NCI-H510A treated with DMSO at 0.1 percent for 48 hours (cell line): ENCODE data around the gene ZNF354C.

ENCODE experiments used
- DNase-seq: peaks from one replicate; lab custom pipeline; 2025; lab: John Stamatoyannopoulos, UW

Gene ZNF354C

GRCh38 chr5:179113945-179114641 lies 53.9 kb downstream of the ZNF354C start:
- no peak for DNase-seq

GRCh38 chr5:179114756-179115155 lies 54.6 kb downstream of the ZNF354C start:
- DNase-seq = no peak

DNA sequence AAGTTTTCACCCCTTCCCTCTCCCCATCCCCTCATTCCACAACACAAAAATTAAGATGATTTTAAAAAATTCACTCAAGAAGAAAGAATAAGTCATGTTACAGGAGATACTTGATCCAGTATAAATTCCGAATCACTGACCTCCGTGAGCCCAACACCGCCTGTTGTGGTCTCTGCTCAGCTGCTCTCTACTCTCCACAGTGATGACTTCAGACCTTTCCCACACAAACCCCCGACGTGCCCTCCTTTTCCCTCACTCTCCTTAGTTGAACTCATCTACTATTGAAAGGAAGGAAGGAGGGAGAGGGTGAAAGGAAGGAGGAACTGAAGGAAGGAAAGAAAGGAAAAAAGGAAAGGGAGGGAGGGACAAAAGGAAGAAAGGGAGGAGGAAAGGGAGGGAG lies 55.1 kb downstream of the ZNF354C start:
- DNase-seq = no peak

- no peak for DNase-seq
These were observed 55.8 kb downstream of the ZNF354C start for GRCh38 chr5:179115845-179116524.

DNA sequence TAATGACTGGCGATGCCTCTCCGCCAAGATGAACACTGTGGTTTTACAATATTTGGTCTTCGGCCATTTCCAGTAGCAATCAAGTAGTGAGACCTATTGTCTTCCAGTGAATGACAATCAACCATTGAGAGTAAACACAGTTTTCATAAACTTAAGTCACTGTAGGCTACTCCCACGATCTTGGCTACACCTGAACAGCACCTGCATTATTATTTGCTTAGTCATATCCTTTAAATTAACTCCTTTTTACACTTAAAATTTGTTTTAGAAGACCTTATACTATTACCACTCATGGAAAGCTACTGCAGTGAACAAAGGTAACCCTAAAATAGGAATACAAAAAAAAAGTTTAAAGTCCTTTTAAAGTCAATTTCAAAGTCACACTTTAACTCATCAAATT lies 58.2 kb downstream of the ZNF354C start:
- no peak for DNase-seq

DNA sequence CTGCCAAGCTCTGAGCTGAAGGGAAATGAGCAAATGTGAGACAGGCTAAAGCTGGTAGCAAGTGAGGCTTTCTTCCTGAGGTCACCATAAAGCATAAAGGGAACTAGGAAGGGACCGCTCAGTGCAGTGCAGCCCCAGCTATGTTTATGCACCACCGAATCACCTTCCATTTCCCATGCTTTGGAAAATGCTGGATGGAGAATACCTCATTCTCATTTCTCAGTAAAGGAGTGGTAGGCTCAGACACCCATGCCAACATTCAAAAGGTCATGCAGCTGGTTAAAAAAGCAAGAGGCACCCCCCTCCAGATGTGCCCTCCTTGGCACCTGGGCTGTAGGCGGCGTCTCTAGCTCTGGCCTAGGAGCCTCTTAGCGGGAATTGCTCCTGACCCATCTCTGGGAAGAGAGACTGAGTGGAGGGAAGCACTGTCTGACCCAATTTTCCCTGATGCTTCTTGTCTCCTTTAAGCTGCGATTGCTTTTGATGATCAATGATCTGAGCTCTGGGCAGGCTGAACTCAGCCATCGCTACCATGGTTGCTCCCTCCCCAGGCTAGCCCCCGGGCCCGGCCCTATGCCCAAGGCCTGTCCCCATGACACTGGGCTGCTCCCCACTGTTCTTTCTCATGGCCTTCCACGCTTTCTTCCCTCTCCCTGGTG lies 58.7 kb downstream of the ZNF354C start:
- DNase-seq = no peak

DNA sequence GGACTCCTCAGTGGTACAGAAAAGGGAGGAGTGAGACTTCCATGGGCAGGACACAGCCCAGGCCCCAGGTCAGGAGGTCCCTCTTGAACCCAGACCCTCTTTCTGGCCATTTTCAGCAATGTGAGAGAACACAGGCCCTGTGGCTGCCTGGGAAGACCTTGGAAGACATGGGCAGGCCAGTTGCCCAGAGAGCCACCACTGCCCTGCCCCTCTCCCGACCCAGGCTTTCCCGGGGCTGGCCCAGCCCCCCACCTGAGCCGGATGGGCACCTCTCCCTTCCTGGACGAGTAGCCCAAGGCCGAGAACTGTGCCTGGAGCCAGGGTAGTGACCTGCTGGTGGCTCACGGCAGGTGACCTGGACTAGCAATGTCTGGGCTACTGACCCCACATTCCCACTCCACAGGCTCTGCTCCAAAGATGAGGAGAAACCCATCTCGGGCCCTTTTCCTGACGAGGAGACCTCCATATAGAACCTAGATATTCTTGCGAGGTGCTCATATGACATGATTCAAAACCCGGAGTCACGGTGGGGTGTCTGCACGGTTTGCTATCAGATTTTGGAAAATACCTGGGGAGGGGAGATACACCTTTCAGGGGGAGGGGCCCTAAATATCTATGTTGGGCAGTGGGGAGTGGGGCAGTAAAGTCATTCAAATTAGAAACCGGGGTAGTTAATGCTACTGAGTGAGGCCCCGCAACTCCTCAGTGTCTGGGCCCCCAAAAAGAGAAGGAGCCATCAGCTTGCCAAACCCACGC lies 59.4 kb downstream of the ZNF354C start:
- no peak for DNase-seq

DNA sequence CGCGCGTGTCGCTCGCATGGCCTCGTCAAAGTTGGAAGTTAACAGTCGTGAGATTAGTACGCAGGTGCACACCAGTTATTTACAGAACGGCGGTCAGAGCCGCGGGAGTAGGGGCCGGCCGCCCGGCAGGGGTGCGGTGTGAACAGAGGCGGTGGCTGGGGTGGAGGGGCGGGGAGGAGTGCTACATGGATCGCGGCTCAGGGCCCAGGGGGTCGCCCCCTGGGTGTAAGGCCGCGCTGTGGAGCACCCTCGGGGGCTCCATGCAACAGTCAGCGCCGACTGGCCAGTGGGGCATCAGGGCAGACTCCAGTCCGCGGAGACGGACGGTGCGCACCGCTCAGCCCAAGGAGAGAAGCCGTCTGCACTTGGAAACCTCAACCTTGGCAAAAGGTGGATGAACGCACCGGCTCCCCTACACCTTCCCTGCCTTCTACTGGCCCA lies 60.3 kb downstream of the ZNF354C start:
- DNase-seq = no peak

DNA sequence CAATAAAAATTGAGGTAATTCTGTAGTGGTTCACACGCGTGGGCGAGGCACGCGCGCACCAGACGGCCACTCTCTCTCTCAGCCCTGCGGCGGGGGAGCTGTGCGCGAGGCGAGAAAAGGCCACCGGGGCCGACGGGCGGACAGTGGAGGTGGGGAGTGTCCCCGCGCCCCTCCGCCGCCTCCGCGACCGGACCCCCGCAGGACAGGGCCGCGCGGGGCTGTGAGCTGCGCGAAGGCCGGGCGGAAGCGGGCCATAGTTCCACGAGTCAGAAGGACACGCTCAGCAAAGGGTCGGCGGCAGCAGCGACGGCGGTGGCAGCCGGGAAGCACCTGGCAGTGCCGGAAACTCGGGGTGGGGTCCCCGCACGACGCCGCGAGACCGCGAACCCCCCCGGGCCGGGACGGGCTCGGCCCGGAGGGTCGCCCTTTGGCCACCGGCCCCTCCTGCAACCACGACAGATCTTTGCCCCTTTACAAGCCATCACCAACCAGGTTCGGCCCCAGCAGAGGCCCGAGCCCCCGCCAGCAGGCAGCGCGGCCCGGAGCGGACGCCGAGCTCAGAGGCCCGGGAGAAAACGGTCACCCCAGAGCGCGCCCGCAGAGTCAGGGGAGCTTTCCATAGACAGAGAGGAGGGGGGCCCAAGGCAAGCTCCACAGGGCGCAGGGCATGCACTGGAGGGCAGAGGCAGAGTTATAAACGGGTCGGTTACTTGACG lies 60.9 kb downstream of the ZNF354C start:
- no peak for DNase-seq

GRCh38 chr5:179121667-179122111 lies 61.5 kb downstream of the ZNF354C start:
- no peak for DNase-seq

DNA sequence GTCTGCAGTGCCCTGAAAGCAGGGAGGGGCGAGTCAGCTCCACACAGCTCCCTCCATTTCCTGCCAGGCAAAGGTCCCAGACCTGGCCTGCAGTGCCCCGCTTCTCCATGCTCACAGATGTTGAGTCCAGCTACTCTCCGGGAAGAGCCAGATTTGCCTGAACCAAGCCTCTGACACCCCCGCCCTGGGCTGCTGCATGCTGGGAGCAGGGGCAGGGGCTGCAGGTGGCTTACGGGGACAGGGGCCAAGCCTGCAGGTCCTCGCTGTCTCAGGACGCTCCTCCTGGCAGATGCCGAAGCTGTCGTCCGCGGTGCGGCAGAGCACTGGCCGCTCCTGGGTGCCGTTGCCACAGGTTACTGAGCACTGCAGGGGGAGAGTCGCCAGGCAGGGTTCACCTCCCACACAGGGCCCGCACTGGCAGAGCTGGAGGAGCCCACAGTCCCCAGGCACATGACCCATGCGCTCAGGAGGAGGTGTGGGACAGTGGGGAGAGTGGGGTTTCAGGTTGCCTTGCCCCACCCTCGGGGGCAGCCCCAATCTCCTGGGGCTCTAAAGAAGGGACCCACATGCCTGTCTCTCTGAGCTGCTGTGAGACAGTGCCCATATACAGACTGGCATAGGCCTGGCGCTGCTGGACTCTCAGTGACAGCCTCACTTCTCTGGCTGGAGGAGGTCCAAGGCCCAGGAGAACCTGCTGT lies 62.4 kb downstream of the ZNF354C start:
- DNase-seq = no peak

DNA sequence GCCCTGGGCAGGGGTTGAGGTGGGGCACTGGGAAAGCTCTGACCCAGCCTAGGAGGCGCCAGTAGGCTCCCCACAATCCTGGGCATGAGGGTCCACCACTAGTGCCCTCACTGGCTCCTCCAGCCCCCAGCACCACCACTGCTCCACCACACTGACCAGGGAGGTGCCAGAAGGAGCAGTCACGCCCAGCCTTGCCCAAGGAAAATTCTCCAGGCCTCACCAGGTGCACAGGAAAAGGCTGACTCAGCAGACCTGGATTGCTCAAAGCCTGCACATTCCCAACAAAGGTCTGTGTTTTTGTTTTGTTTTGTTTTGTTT lies 62.9 kb downstream of the ZNF354C start:
- no peak for DNase-seq

- no peak for DNase-seq
These were observed 63.5 kb downstream of the ZNF354C start for GRCh38 chr5:179123491-179124272.

GRCh38 chr5:179124273-179124852 lies 64.2 kb downstream of the ZNF354C start:
- no peak for DNase-seq

- DNase-seq = no peak
These were observed 64.9 kb downstream of the ZNF354C start for GRCh38 chr5:179124853-179125788.

DNA sequence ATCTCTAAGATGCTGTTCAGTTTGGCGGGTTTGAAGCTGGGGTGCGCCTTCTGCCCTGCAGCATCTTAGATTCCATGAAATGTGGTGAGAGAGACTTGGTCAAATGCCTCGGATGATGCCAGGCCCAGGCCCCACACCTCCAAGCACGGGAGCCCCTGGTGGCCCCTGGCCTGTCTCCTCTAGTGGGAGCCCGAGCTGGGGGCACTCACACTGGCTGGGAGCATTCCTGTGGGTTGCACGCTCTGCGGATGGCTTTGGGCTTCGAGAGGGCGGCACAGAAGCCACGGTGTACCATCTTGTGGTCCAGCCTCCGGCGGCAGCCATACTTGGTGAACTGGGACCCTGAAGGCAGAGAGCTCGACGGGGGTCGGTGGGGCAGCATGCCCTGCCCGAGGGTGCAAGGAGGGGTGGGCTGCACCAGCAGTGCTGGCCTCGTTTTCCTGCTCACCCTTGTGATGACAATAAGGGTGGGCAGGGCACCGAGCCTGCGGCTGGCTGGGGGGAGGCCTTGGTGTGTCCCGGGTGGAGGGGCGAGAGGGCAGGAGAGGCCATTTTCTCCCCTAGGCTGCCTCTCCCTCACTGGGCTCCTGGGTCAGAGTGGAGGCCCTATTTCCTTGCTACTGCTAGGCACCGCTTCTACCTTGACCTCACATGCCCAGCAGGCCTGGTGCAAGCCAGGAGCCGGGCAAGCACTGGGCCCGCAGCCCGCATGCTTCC lies 65.8 kb downstream of the ZNF354C start:
- DNase-seq = no peak

DNA sequence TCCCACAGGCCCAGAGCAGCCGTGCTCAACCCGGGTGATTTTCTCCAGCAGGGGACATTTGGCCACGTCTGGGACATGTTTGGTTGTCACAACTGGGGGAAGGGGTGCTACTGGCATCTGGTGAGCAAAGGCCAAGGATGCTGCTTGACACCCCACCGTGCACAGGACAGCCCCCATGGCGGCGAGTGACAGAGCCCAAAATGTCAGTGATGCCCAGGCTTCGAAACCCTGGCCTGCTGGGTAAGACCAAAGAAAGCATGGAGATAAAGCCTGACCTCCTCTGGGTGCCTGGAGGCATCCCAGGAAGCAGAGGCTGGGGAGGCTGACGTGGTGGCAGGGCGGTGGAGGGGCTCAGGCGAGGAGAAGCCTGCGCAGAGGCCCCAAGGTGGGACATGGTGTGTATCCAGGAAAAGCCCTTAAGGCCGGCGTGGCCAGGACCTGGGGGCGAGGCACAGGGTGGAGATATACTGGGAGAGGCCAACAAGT lies 66.4 kb downstream of the ZNF354C start:
- no peak for DNase-seq
